Neural crest cell (in vitro differentiated cells): Measurements from ENCODE around the gene KIN. TPM values are rescaled to one million over a fixed set of nuclear protein-coding genes. Genes with fewer than 3 reads are reported as not detected.
"Not testable (repeated sequence)": the region's sequence is repeated elsewhere in the genome, so short reads cannot be mapped to it uniquely, and the experiment has no call there.

Source experiments
- DNase-seq: peaks from one replicate; pipeline ENCODE4 v3.0.0; 2021; ENCODE audit warnings: low read depth, mixed read lengths, low spot score
- H3K27ac Mint-ChIP-seq: one replicate; pipeline ENCODE4 v1.8.0; 2021; ENCODE audit warnings: mild to moderate bottlenecking, mixed read lengths; ENCODE audit not compliant: unreplicated experiment
- H3K27me3 Mint-ChIP-seq: 2 replicates; pipeline ENCODE4 v1.8.0; 2021; ENCODE audit warnings: low read depth, mild to moderate bottlenecking, mixed read lengths
- H3K36me3 Mint-ChIP-seq: 2 replicates; pipeline ENCODE4 v1.8.0; 2021; ENCODE audit warnings: low read depth, mild to moderate bottlenecking, mixed read lengths
- H3K4me1 Mint-ChIP-seq: 2 replicates; pipeline ENCODE4 v1.8.0; 2021; ENCODE audit warnings: mixed read lengths
- H3K4me3 Mint-ChIP-seq: one replicate; pipeline ENCODE4 v1.8.0; 2021; ENCODE audit warnings: mild to moderate bottlenecking, mixed read lengths
- H3K9me3 Mint-ChIP-seq: 2 replicates; pipeline ENCODE4 v1.8.0; 2021; ENCODE audit warnings: mixed read lengths
- CTCF ChIP-seq: fragments of 200-600 bp; sonication (generic); conservative IDR thresholded peaks from 2 replicates; pipeline ENCODE4 v1.5.0; 2021; ENCODE audit warnings: antibody characterized with exemption, mild to moderate bottlenecking
- total RNA-seq: library from RNA; stranded (reverse); gene quantifications from 2 replicates; pipeline ENCODE4 v1.2.1, GENCODE V29; 2021

The KIN gene
- total RNA-seq, 1 donor from 2014 or later = 17.3 TPM

GRCh38 chr10:7752251-7752650, 35.5 kb downstream of the KIN start:
- no peak overlapping the region for H3K4me3 Mint-ChIP-seq
- H3K27me3 Mint-ChIP-seq = no peaks in the 10 kb centered on the region
- no peaks in the 10 kb centered on the region for H3K4me1 Mint-ChIP-seq
- H3K9me3 Mint-ChIP-seq = no peaks in the 10 kb centered on the region
- no peak for DNase-seq
- no peak for TF ChIP-seq CTCF
- peaks cover 26% of the 10 kb centered on the region for H3K36me3 Mint-ChIP-seq
- H3K27ac Mint-ChIP-seq = no peak overlapping the region

- H3K4me3 Mint-ChIP-seq = no peak overlapping the region
- no peak overlapping the region for H3K27ac Mint-ChIP-seq
- no peaks in the 10 kb centered on the region for H3K27me3 Mint-ChIP-seq
- H3K4me1 Mint-ChIP-seq = no peaks in the 10 kb centered on the region
- H3K9me3 Mint-ChIP-seq = no peaks in the 10 kb centered on the region
- H3K36me3 Mint-ChIP-seq = peaks cover 20% of the 10 kb centered on the region
- DNase-seq = no peak
- TF ChIP-seq CTCF = no peak
These were observed 37.6 kb downstream of the KIN start for GRCh38 chr10:7750222-7750621.

GRCh38 chr10:7748637-7749036, 39.2 kb downstream of the KIN start:
- H3K36me3 Mint-ChIP-seq = peaks cover 13% of the 10 kb centered on the region
- not testable (repeated sequence) for H3K4me3 Mint-ChIP-seq, H3K4me1 Mint-ChIP-seq, DNase-seq, H3K27ac Mint-ChIP-seq, H3K27me3 Mint-ChIP-seq, H3K9me3 Mint-ChIP-seq

GRCh38 chr10:7744307-7744706, 43.5 kb downstream of the KIN start:
- H3K4me3 Mint-ChIP-seq = no peak overlapping the region
- H3K36me3 Mint-ChIP-seq = no peaks in the 10 kb centered on the region
- no peak for DNase-seq
- H3K9me3 Mint-ChIP-seq = no peaks in the 10 kb centered on the region
- H3K27me3 Mint-ChIP-seq = no peaks in the 10 kb centered on the region
- H3K4me1 Mint-ChIP-seq = peaks cover 8% of the 10 kb centered on the region
- H3K27ac Mint-ChIP-seq = no peak overlapping the region
- no peak for TF ChIP-seq CTCF

- no peaks in the 10 kb centered on the region for H3K27me3 Mint-ChIP-seq
- no peak for TF ChIP-seq CTCF
- no peak for DNase-seq
- no peak overlapping the region for H3K4me3 Mint-ChIP-seq
- H3K27ac Mint-ChIP-seq = no peak overlapping the region
- no peaks in the 10 kb centered on the region for H3K9me3 Mint-ChIP-seq
- no peaks in the 10 kb centered on the region for H3K36me3 Mint-ChIP-seq
- H3K4me1 Mint-ChIP-seq = peaks cover 8% of the 10 kb centered on the region
These were observed 49.0 kb downstream of the KIN start for GRCh38 chr10:7738536-7739407.

GRCh38 chr10:7734821-7735220, 53.0 kb downstream of the KIN start:
- no peak for TF ChIP-seq CTCF
- no peaks in the 10 kb centered on the region for H3K4me1 Mint-ChIP-seq
- H3K36me3 Mint-ChIP-seq = no peaks in the 10 kb centered on the region
- no peak overlapping the region for H3K27ac Mint-ChIP-seq
- peaks cover 5% of the 10 kb centered on the region for H3K9me3 Mint-ChIP-seq
- no peak for DNase-seq
- no peaks in the 10 kb centered on the region for H3K27me3 Mint-ChIP-seq
- no peak overlapping the region for H3K4me3 Mint-ChIP-seq
